OCI-LY1 (cell line): Measurements from ENCODE around the gene KLHL29.
A peak's percentile ranks its signal among the peaks of the same experiment; 100 is the strongest.

Experiments used
- H2AFZ ChIP-seq: fragments of 200-600 bp; sonication (generic), shearing (Covaris generic); 2 replicates; pipeline ENCODE4 v1.6.0; 2014; ENCODE audit warnings: antibody characterized with exemption, mild to moderate bottlenecking, low read length
- H3F3A ChIP-seq: fragments of 200-600 bp; sonication (generic), shearing (Covaris generic); 2 replicates; pipeline ENCODE4 v1.6.0; 2014; ENCODE audit warnings: mild to moderate bottlenecking, antibody characterized with exemption, low read length, moderate library complexity; ENCODE audit not compliant: insufficient read depth
- H3K27ac ChIP-seq: fragments of 200-600 bp; sonication (generic); 2 replicates; pipeline ENCODE4 v1.5.1; 2014; ENCODE audit warnings: low read length, mixed run types, mild to moderate bottlenecking, low read depth; ENCODE audit not compliant: poor library complexity, severe bottlenecking
- H3K27me3 ChIP-seq: fragments of 200-600 bp; sonication (generic); 2 replicates; pipeline ENCODE4 v1.6.0; 2014; ENCODE audit warnings: antibody characterized with exemption, mild to moderate bottlenecking, low read length, moderate library complexity; ENCODE audit not compliant: insufficient read depth
- H3K36me3 ChIP-seq: fragments of 200-600 bp; sonication (generic); 2 replicates; pipeline ENCODE4 v1.6.1; 2014; ENCODE audit warnings: mild to moderate bottlenecking, antibody characterized with exemption, low read length, moderate library complexity, mixed read lengths; ENCODE audit not compliant: insufficient read depth
- H3K4me1 ChIP-seq: fragments of 200-600 bp; sonication (generic); 2 replicates; pipeline ENCODE4 v1.5.1; 2014; ENCODE audit warnings: mild to moderate bottlenecking, low read length, moderate library complexity; ENCODE audit not compliant: insufficient read depth, severe bottlenecking
- H3K4me2 ChIP-seq: fragments of 200-600 bp; sonication (generic), shearing (Covaris generic); 2 replicates; pipeline ENCODE4 v1.6.1; 2014; ENCODE audit warnings: low read length
- H3K4me3 ChIP-seq: fragments of 200-600 bp; sonication (generic); 2 replicates; pipeline ENCODE4 v1.5.1; 2014; ENCODE audit warnings: low read length, low read depth, mild to moderate bottlenecking, mixed read lengths; ENCODE audit not compliant: poor library complexity, severe bottlenecking
- H3K79me2 ChIP-seq: fragments of 200-600 bp; shearing (Covaris generic); 2 replicates; pipeline ENCODE4 v1.6.1; 2016; ENCODE audit warnings: mixed run types, low read length, mixed read lengths; ENCODE audit not compliant: insufficient read depth
- H3K9ac ChIP-seq: fragments of 200-600 bp; sonication (generic), shearing (Covaris generic); 2 replicates; pipeline ENCODE4 v1.6.1; 2014; ENCODE audit warnings: mild to moderate bottlenecking, low read length, mixed read lengths
- H3K9me2 ChIP-seq: fragments of 200-600 bp; sonication (generic), shearing (Covaris generic); 2 replicates; pipeline ENCODE4 v1.6.1; 2014; ENCODE audit warnings: low read depth, mild to moderate bottlenecking, low read length, mixed read lengths
- H3K9me3 ChIP-seq: fragments of 200-600 bp; shearing (Covaris generic); 2 replicates; pipeline ENCODE4 v1.6.1; 2014; ENCODE audit warnings: low read length, mixed read lengths
- H4K20me1 ChIP-seq: fragments of 200-600 bp; sonication (generic), shearing (Covaris generic); 2 replicates; pipeline ENCODE4 v1.6.0; 2016; ENCODE audit warnings: mild to moderate bottlenecking, low read length; ENCODE audit not compliant: insufficient read depth
- EZH2 ChIP-seq: fragments of 200-600 bp; sonication (generic), shearing (Covaris generic); IDR thresholded peaks from 2 replicates; pipeline ENCODE4 v1.8.0; 2017; ENCODE audit warnings: borderline replicate concordance, mixed run types, mild to moderate bottlenecking, antibody characterized with exemption, low read length, moderate library complexity, mixed read lengths
- TF ChIP-seq, protein P1 (sequence below): fragments of 200-600 bp; sonication (generic), shearing (Covaris generic); IDR thresholded peaks from 2 replicates; pipeline ENCODE4 v1.5.1; 2017; ENCODE audit warnings: mild to moderate bottlenecking, antibody characterized with exemption, low read length, moderate library complexity, mixed read lengths

Gene KLHL29

DNA sequence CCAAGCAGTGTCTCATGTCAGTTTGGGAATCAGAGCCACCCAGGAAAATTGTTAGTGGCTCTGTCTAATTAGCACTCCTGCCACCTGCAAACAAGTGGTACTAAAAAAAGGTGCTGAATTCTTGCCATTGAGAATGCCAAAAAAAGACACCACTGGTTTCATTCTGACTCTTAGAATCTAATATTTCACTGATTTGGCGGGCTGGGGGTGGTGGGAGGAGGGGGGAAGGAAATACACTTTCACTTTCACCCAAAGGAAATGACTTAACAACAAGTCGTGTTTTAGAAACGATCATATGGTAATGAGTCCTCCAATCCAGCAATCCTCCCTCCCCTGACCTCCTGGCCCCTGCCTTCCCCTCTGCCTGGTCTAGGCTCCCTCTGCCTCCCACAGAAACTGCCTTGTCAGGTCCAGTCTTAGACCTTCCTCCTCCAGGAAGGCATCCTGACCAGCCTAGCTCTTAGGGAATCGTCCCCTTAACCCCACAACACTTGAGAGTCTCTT lies 4.4 kb upstream of the KLHL29 start:
- no peaks in the 10 kb centered on the region for H4K20me1 ChIP-seq
- H3K4me3 ChIP-seq = peak overlapping the region; percentile 16
- no peak overlapping the region for H2AFZ ChIP-seq
- no peak overlapping the region for H3K27ac ChIP-seq
- no peaks in the 10 kb centered on the region for H3K9me2 ChIP-seq
- H3K4me1 ChIP-seq = peaks cover 3% of the 10 kb centered on the region
- H3K4me2 ChIP-seq = peak overlapping the region; percentile 21; the same call in 1 of the 2 replicates
- H3K79me2 ChIP-seq = no peaks in the 10 kb centered on the region
- H3K9me3 ChIP-seq = no peaks in the 10 kb centered on the region
- no peak overlapping the region for H3K9ac ChIP-seq
- H3K36me3 ChIP-seq = no peaks in the 10 kb centered on the region
- H3F3A ChIP-seq = no peaks in the 10 kb centered on the region
- no peak for TF ChIP-seq EZH2
- TF ChIP-seq, protein P1, sequence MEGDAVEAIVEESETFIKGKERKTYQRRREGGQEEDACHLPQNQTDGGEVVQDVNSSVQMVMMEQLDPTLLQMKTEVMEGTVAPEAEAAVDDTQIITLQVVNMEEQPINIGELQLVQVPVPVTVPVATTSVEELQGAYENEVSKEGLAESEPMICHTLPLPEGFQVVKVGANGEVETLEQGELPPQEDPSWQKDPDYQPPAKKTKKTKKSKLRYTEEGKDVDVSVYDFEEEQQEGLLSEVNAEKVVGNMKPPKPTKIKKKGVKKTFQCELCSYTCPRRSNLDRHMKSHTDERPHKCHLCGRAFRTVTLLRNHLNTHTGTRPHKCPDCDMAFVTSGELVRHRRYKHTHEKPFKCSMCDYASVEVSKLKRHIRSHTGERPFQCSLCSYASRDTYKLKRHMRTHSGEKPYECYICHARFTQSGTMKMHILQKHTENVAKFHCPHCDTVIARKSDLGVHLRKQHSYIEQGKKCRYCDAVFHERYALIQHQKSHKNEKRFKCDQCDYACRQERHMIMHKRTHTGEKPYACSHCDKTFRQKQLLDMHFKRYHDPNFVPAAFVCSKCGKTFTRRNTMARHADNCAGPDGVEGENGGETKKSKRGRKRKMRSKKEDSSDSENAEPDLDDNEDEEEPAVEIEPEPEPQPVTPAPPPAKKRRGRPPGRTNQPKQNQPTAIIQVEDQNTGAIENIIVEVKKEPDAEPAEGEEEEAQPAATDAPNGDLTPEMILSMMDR = no peak
- H3K27me3 ChIP-seq = no peaks in the 10 kb centered on the region

DNA sequence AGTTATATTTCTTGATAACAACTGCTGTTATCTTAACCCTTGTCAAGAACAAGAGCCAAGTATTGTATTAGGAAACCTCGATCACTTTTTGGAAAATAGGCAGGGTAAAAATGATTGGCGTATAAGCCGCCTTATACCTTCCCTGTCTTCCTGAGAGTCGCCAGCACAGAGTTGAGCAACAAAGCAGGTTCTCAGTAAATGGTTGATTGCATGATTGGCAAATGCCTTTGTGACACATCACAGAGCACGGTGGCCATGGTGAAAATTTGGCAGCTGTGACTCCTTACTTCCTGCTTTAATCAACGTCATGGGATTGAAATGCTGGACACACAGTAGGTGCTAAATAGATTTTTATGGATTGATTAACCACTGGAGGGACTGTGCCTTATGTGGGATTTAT lies 3.9 kb upstream of the KLHL29 start:
- Histone ChIP-seq H3K9me2 (no peaks in the 10 kb centered on the region), H3K9me3 (no peaks in the 10 kb centered on the region), H3F3A (no peaks in the 10 kb centered on the region), H2AFZ (no peak overlapping the region), H3K36me3 (no peaks in the 10 kb centered on the region), H3K4me3 (peak overlapping the region; percentile 16), H3K4me1 (peaks cover 3% of the 10 kb centered on the region), H4K20me1 (no peaks in the 10 kb centered on the region), H3K27ac (no peak overlapping the region), H3K27me3 (no peaks in the 10 kb centered on the region), H3K79me2 (no peaks in the 10 kb centered on the region), H3K9ac (no peak overlapping the region), H3K4me2 (0 out of 2 replicates have a peak overlapping the region, but pooled peaks have one; percentile 21)
- TF ChIP-seq EZH2 = no peak
- TF ChIP-seq, protein P1 = no peak

DNA sequence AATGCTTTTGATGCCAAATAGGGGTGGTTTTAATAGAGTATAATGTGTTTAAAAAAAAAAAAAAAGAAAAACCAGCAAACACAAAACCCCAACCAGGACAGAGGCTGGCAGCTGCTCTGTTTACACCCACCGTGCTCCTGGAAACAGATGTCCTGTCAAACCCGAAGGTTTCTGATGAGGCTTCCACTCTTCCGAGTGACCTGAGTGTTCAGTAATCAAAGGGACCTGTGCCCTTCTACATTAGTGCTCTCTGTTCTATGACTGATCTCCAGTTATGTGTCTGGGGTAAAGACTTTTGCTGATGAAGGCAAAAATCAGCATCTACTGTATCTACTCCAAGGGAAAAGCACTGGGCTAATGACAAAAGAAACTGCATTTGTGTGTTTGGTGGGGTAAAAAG lies 3.5 kb upstream of the KLHL29 start:
- Histone ChIP-seq H3K4me1 (peaks cover 3% of the 10 kb centered on the region), H3F3A (no peaks in the 10 kb centered on the region), H2AFZ (no peak overlapping the region), H3K27ac (no peak overlapping the region), H3K36me3 (no peaks in the 10 kb centered on the region), H3K9me3 (no peaks in the 10 kb centered on the region), H3K4me3 (no peak overlapping the region), H3K9me2 (no peaks in the 10 kb centered on the region), H4K20me1 (no peaks in the 10 kb centered on the region), H3K79me2 (no peaks in the 10 kb centered on the region), H3K9ac (no peak overlapping the region), H3K27me3 (no peaks in the 10 kb centered on the region), H3K4me2 (no peak overlapping the region)
- TF ChIP-seq, protein P1 = no peak
- TF ChIP-seq EZH2 = no peak
